GM12874 (cell line): ENCODE results near the gene TMEM207.

ENCODE experiments used
- TF ChIP-seq, protein P1 (sequence below): IDR thresholded peaks from 2 replicates; pipeline ENCODE4 v1.5.1; 2011; ENCODE audit warnings: low read depth, mild to moderate bottlenecking, control low read depth, low read length, moderate library complexity; ENCODE audit not compliant: insufficient read depth

TMEM207 gene

DNA sequence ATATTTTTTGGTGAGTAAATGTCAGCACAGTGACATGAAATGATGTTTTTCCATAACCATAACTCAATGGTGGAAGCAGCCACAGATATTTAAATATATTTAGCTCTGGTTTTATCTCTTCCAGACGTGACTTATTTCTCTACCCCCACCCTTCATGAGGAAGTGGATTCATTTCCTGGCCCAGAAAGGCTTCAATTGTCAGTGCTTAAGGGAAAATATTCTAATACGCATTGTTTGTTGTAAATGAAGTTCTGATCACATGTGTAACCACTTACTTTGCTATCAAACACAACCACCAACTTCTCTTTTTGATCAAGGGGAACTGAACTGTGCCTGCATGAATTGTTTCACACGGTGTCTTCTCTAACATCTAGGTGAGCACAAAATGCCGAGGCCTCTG is 47.7 kb downstream of the TMEM207 start:
- TF ChIP-seq, protein P1, sequence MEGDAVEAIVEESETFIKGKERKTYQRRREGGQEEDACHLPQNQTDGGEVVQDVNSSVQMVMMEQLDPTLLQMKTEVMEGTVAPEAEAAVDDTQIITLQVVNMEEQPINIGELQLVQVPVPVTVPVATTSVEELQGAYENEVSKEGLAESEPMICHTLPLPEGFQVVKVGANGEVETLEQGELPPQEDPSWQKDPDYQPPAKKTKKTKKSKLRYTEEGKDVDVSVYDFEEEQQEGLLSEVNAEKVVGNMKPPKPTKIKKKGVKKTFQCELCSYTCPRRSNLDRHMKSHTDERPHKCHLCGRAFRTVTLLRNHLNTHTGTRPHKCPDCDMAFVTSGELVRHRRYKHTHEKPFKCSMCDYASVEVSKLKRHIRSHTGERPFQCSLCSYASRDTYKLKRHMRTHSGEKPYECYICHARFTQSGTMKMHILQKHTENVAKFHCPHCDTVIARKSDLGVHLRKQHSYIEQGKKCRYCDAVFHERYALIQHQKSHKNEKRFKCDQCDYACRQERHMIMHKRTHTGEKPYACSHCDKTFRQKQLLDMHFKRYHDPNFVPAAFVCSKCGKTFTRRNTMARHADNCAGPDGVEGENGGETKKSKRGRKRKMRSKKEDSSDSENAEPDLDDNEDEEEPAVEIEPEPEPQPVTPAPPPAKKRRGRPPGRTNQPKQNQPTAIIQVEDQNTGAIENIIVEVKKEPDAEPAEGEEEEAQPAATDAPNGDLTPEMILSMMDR: no peak

DNA sequence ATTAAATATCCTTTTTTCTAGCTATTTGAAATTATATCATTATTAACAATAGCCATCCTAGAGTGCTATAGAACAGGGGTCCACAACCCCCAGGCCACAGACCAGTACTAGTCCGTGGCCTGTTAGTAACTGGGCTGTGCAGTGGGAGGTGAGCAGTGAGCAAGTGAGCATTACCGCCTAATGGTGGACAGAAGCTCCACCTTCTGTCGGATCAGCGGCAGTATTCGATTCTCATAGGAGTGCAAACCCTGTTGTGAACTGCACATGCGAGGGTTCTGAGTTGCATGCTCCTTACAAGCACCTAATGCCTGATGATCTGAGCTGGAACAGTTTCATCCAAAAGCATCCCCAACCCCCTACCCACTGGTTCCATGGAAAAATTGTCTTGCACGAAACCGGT is 50.0 kb downstream of the TMEM207 start:
- TF ChIP-seq, protein P1: no peak

DNA sequence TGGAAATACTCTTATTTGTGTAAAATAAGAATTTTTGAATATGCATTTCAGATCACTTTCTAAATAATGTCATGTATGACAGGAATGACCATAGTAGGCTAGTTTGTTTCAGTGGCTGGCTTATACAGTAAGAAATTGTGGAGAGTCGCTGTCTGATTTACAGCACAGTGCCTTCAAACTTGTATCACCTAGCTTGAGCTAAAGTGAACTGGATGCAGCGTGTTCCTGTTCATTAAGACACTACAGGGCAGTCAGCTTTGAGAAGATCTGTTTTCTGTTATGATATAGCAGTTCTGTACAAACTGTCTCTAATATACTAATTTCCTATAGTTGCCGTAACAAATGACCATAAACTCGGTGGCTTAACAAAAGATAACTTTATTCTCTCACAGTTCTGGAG is 51.8 kb downstream of the TMEM207 start:
- TF ChIP-seq, protein P1: no peak

DNA sequence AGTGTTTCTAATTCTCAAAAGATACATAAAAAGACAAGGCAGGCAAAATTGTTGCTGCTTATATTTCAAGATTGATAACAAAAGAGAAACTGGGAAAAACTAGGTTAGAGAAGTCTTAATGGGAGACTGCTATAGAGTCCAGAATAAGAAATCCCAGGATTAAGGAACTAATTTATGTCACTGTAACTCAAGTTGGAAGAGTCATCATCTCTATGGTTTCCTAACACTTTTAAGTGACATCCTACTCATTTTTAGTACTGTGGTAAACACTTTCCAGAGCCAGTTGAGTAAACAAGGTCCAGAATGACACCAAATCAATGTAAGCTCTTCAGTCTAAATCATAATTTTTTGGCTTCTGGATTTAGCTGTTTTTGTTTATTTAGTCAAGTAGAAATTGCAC is 53.7 kb downstream of the TMEM207 start:
- TF ChIP-seq, protein P1: no peak

DNA sequence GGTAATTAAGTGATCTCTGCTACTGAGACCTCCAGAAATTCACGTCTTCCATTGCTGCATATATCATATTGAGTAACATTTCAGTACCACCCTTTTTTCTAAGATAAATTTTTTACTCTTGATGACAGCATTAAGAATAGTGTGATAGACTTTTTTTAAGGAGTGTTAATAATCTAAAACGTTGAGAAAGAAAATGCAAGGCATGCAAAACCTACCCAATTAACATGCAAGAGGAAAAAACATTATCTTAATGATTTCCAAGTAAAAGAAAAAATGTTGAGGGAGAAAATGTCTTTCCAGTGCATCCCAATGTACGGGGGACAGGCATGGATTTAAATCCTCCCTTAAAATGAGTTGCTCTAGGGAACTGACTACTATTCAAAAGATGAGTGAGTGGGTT is 61.0 kb downstream of the TMEM207 start:
- TF ChIP-seq, protein P1: no peak

DNA sequence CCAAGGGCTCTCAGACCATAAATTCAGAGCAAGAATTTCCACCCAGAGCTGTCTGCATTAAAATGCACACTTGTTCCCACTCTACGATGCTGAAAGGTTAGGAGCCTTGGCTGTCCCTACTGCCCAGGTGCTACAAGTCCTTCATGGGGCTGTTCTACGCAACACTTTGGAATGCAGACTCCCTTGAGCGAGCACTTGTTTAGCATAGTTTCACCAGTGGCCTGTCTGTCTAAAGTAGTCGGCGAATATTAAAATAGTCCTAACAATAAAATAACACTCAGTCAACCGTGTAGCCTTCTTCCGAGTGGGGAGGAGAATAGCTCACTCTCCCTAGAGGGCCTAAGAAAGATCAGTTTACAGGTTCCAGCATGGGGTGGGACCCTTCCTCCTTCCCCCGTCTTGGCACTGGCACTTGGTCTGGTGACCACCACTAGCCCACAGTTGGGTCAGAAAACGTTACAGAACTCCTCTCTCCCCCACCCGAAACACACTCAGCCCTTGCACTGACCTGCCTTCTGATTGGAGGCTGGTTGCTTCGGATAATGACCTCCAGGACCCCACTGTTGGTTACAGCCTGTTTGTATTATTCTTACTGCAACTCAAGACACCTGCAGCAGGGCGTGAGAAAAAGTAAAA is 62.0 kb downstream of the TMEM207 start, which contains the start of gene CLDN16:
CLDN16 (plus strand) TSS at position 586 of the 636 bp plus-strand sequence. CDS start 167 bp downstream, outside the sequence.
- TF ChIP-seq, protein P1: no peak

DNA sequence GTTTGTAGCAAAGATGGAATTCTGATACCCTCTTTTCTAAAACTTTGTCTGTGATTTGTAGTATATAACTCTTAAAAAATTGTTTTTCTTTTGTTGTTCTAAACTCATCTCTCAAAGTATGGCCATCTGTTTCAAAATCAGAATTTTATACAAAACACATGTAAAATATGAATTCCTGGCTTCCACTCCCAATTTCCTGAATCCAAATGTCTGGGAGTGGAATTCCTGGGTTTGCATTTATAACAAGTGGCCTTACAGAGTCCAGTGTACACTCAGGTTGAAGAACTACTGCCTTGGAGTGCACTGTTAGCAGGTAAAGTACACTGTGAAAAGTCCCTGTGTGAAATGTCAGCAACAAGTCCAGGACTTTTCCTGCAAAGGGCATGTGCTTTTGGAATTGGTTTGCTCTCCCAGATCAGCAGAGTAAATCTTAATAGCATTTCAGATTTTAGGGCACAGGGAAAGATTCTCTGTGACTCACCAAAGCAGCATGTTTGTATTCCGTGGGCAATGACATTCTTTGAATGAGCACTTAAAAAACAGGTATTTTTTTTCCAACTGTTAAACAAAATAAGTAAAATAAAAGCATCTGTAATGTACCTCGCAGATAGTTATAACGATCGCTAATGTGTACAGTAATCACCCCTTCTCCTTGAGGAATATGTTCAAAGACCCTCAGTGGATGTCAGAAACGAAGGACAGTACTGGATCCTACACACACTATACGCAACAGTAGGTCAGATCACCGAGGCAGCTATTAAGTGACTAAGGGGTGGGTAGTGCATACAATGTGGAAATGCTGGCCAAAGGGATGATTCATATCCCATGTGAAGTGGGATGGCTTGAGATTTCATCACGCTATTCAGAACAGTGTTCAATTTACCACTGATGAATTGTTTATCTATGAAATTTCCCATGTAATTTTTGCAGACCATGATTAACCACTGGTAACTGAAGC is 63.7 kb downstream of the TMEM207 start:
- TF ChIP-seq, protein P1: no peak
